Gastrocnemius medialis (tissue), 4 donors: ENCODE results near the gene SMPDL3A. TPM values are rescaled to one million over a fixed set of nuclear protein-coding genes. Genes with fewer than 3 reads are reported as not detected.
A peak's percentile ranks its signal among the peaks of the same experiment; 100 is the strongest.

Experiments
- ATAC-seq, 2 donors: fragments of 150-250 bp; one replicate each; pipeline ENCODE4 v1.9.1; 2016
- DNase-seq, 2 donors: peaks; one replicate each; pipeline ENCODE4 v3.0.0-alpha.2; 2019
- H3K27ac ChIP-seq, 4 donors: fragments of 200-600 bp; sonication (generic); 1 replicate in 1 of 4; 2 replicates in 3 of 4; pipeline ENCODE4 v1.5.1; 2016 to 2018; ENCODE audit warnings: mild to moderate bottlenecking in 2 of 4, moderate library complexity in 1 of 4
- H3K27me3 ChIP-seq, 3 donors: fragments of 200-600 bp; sonication (generic) in 2 of 3; 1 replicate in 1 of 3; 2 replicates in 2 of 3; pipeline versions ENCODE4 v1.5.1 to v1.6.0; 2016 to 2019; ENCODE audit warnings: mild to moderate bottlenecking in 1 of 3, moderate library complexity in 1 of 3
- H3K36me3 ChIP-seq, 2 donors: fragments of 200-600 bp; sonication (generic) in 1 of 2; one replicate each; pipeline ENCODE4 v1.5.1; 2017 to 2018
- H3K4me1 ChIP-seq, 2 donors: fragments of 200-600 bp; sonication (generic) in 1 of 2; one replicate each; pipeline ENCODE4 v1.5.1; 2016 to 2017; ENCODE audit warnings: mild to moderate bottlenecking in 2 of 2
- H3K4me3 ChIP-seq, 4 donors: fragments of 200-600 bp; sonication (generic) in 3 of 4; 1 replicate in 1 of 4; 2 replicates in 3 of 4; pipeline ENCODE4 v1.5.1; 2016 to 2019; ENCODE audit warnings: mild to moderate bottlenecking in 2 of 4
- H3K9me3 ChIP-seq, 3 donors: fragments of 200-600 bp; sonication (generic) in 2 of 3; 1 replicate in 1 of 3; 2 replicates in 2 of 3; pipeline ENCODE4 v1.5.1; 2016 to 2019
- CTCF ChIP-seq, 5 experiments: fragments of 450-650 bp in 3 of 5; fragments of 200-600 bp in 2 of 5; sonication (generic) in 2 of 5; IDR thresholded peaks in 4 of 5; conservative IDR thresholded peaks in 1 of 5; 1 replicate in 4 of 5; 2 replicates in 1 of 5; pipeline ENCODE4 v1.5.1; 2016 to 2019; ENCODE audit warnings: antibody characterized with exemption in 5 of 5, mild to moderate bottlenecking in 3 of 5, moderate library complexity in 3 of 5
- POLR2A ChIP-seq, 2 donors: fragments of 450-650 bp; IDR thresholded peaks; one replicate each; pipeline ENCODE4 v1.6.1; 2017; ENCODE audit warnings: antibody characterized with exemption in 2 of 2, mild to moderate bottlenecking in 2 of 2, moderate library complexity in 2 of 2
- in situ Hi-C, 4 donors: fragments of 200-750 bp; cut with MboI; loops; one replicate each; pipeline versions ENCODE4 v1.15.0 to v1.8.0; 2017; ENCODE audit warnings: low sequenced_read_pairs in 4 of 4
- intact Hi-C: fragments of 100-400 bp; cut with DNase I; formaldehyde crosslinking; loops from one replicate; pipeline ENCODE4 v1.15.1; 2023; ENCODE audit warnings: low total_unique reads
- total RNA-seq, 4 donors: library from RNA; depleted of rRNA; stranded (reverse); fragments of >200 nt; gene quantifications; one replicate each; pipeline versions ENCODE4 v1.1.0 to v1.2.3, GENCODE V29; 2016

The SMPDL3A gene
- total RNA-seq, 4 donors from 2014 or later = 18.4 to 38.4 (median 32.6) TPM

DNA sequence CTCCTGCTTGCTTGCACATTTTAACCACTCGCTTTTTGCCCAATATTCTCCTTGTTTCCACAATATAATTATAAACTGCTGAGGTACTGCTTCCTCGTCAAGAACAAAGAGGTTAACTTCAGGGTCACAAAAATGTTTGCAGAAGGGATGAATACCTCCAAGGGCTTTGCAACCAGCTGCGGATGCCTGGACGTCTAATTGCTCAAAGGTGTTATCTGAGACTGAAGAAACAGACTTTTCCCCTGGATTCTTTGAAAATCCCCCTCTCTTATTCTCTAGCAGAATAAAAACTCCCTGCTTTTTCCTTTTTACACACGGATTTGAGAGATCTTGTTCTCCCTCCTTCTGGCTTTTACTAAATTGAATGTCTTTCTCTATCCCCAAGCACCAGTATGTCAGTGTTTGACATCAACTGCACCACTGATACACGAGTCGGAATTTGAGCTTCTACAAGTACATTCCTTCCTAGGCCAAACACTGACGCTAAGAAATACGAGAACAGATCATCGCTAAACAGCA, 336 bp upstream of the SMPDL3A start:
- Histone ChIP-seq H3K4me1 (peaks cover 36 to 45% of the 10 kb centered on the region in 2 donors), H3K4me3 (peak overlapping the region; percentile 61 to 94 (median 80)), H3K36me3 (no peaks in the 10 kb centered on the region), H3K27ac (peak overlapping the region; percentile 93 to 98 (median 96)), H3K27me3 (no peaks in the 10 kb centered on the region), H3K9me3 (no peaks in the 10 kb centered on the region)
- TF ChIP-seq POLR2A (IDR thresholded peaks at IDR 0.05) (no peak), CTCF (IDR thresholded peaks at IDR 0.05 in 4 of 5, conservative IDR thresholded peaks at IDR 0.05 in 1 of 5) (no peak)
- ATAC-seq (peak in 1 of 2 donors; percentile 84), DNase-seq (no peak)
- intact Hi-C loops = loop anchor here (1.0 to 5.0 kb wide), 4 partner anchors 10 to 386 kb away; no protein-coding TSS in a partner anchor
- in situ Hi-C loops = no loop called here

DNA sequence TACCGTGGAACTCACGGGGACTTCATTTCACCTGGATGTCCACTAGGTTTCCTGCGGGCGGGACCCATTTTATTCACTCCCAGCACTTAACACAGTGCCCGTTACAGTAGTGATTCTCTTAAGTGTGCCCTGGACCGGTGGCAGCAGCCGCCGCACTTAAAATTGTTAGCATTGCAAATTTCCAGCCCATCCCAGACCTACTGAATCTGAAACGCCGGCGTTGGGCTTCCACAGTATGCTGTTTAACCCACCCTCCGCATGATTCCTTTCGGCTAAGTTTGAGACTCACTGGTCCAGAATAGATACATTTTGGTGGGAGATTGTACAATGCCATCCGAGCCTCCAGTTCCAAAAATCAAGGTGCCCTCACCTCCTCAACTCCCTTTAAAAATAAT, 967 bp downstream of the SMPDL3A start:
- no peaks in the 10 kb centered on the region for H3K27me3 ChIP-seq
- no peaks in the 10 kb centered on the region for H3K9me3 ChIP-seq
- peak overlapping the region; percentile 61 to 94 (median 80) for H3K4me3 ChIP-seq
- in situ Hi-C loops (no loop called here), intact Hi-C loops (loop anchor here (10.0 kb wide), 1 partner anchor 305 kb away; no protein-coding TSS in a partner anchor)
- DNase-seq (no peak), ATAC-seq (no peak)
- peaks cover 36 to 45% of the 10 kb centered on the region in 2 donors for H3K4me1 ChIP-seq
- H3K27ac ChIP-seq = peak overlapping the region; percentile 93 to 98 (median 96)
- TF ChIP-seq POLR2A (IDR thresholded peaks at IDR 0.05) = no peak
- TF ChIP-seq CTCF (IDR thresholded peaks at IDR 0.05 in 4 of 5, conservative IDR thresholded peaks at IDR 0.05 in 1 of 5) = no peak
- no peaks in the 10 kb centered on the region for H3K36me3 ChIP-seq

DNA sequence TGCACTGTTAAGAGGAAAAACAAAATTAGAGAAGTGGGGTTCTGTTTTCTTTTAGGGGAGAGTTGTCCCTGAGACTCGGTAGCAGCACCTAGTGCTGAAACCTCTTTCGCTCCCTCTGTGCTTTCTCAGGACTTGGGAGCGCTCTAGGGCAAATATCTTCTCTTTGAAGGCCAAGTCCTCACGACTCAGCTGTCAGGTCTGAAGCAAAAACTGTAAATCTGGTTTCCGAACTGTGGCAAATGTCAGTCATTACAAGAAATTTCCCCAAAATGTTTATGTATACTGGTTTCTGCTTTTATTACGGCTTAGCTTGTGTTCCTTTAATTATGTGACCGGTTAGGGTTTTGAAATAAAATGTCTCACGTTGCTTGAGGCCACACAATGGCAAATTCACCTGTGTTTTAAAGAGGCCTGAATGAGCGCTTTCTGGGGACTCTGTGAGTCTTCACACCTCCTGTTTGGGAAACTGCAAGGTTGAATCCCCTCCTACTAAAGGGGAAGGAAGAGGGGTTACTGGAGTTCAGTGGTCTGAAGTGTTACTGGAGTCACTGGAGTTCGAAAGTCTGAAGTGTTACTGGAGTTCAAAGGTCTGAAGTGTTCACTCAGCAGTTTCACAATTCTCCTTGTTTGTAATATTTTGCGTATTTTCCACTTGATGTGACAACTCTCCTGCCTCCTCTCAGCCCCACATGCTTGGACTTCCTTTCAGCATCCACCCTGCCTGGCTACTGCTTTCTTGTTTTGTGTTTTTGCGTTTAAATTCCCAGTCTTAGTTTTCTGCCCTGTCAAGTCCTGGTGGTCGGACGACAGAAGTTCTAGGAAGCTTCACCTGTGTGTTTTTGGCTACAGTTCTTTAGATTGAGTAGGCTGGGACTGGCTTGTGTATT, 1.6 kb downstream of the SMPDL3A start:
- TF ChIP-seq POLR2A (IDR thresholded peaks at IDR 0.05) (peak in 1 of 2 donors; percentile 14), CTCF (IDR thresholded peaks at IDR 0.05 in 4 of 5, conservative IDR thresholded peaks at IDR 0.05 in 1 of 5) (no peak)
- ATAC-seq (peak; percentile 45 to 49), DNase-seq (no peak)
- no peaks in the 10 kb centered on the region for H3K36me3 ChIP-seq
- H3K27ac ChIP-seq = peak overlapping the region; percentile 93 to 98 (median 96)
- peak overlapping the region; percentile 61 to 94 (median 80) for H3K4me3 ChIP-seq
- H3K9me3 ChIP-seq = no peaks in the 10 kb centered on the region
- H3K4me1 ChIP-seq = peaks cover 36 to 45% of the 10 kb centered on the region in 2 donors
- intact Hi-C loops = loop anchor here (10.0 kb wide), 1 partner anchor 304 kb away; no protein-coding TSS in a partner anchor
- in situ Hi-C loops = no loop called here
- no peaks in the 10 kb centered on the region for H3K27me3 ChIP-seq

DNA sequence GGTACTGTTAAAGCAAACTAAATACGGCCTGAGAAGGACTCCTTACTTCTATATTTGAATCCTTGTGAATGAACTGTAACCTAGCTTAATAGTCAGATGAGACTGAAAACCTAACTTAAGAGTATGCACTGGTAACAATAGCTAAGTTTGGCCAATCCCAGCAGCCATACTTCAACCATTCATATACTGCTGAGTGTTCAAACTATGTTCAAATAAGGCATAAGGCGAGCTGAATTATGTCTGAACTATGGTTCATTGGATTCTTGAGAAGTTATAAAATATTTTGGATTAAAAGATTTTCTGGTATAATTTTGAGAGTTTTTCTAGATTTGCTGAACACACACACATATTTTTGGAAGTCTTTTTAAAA, 2.2 kb downstream of the SMPDL3A start:
- ATAC-seq (no peak), DNase-seq (no peak)
- in situ Hi-C loops (no loop called here), intact Hi-C loops (loop anchor here (10.0 kb wide), 1 partner anchor 304 kb away; no protein-coding TSS in a partner anchor)
- Histone ChIP-seq H3K9me3 (no peaks in the 10 kb centered on the region), H3K36me3 (no peaks in the 10 kb centered on the region), H3K4me3 (peak overlapping the region; percentile 61 to 94 (median 80)), H3K4me1 (peaks cover 36 to 45% of the 10 kb centered on the region in 2 donors), H3K27me3 (no peaks in the 10 kb centered on the region), H3K27ac (peak overlapping the region; percentile 93 to 98 (median 96))
- TF ChIP-seq POLR2A (IDR thresholded peaks at IDR 0.05) = no peak
- no peak for TF ChIP-seq CTCF (IDR thresholded peaks at IDR 0.05 in 4 of 5, conservative IDR thresholded peaks at IDR 0.05 in 1 of 5)
